Muscle of leg (tissue), 11 donors: ENCODE results near the gene OSBPL10. TPM values are rescaled to one million over a fixed set of nuclear protein-coding genes. Genes with fewer than 3 reads are reported as not detected.

Source experiments
- DNase-seq: peaks from one replicate; pipeline ENCODE4 v3.0.0; 2013
- H3K27ac ChIP-seq: one replicate; pipeline ENCODE4 v1.5.1; 2013; ENCODE audit warnings: mild to moderate bottlenecking, low read length, control low read depth
- H3K27me3 ChIP-seq: one replicate; pipeline ENCODE4 v1.6.1; 2013; ENCODE audit warnings: low read length; ENCODE audit not compliant: control insufficient read depth, insufficient read depth
- H3K36me3 ChIP-seq: one replicate; pipeline ENCODE4 v1.6.1; 2013; ENCODE audit warnings: low read length; ENCODE audit not compliant: control insufficient read depth, insufficient read depth
- H3K4me1 ChIP-seq: one replicate; pipeline ENCODE4 v1.6.1; 2013; ENCODE audit warnings: low read length; ENCODE audit not compliant: control insufficient read depth, insufficient read depth
- H3K4me3 ChIP-seq: one replicate; pipeline ENCODE4 v1.5.1; 2013; ENCODE audit warnings: low read length, control low read depth
- H3K9me3 ChIP-seq: replicated peaks from 2 replicates; pipeline ENCODE4 v1.6.1; 2013; ENCODE audit warnings: low read depth, low read length; ENCODE audit not compliant: control insufficient read depth
- WGBS: methylation state at CpG from one replicate; pipeline ENCODE4 v1.1.5; 2013; ENCODE audit warnings: missing lambda C conversion rate; ENCODE audit not compliant: insufficient coverage; 5-methylcytosine and 5-hydroxymethylcytosine counted together
- polyA plus RNA-seq, 8 donors: library from polyadenylated mRNA; unstranded; fragments of 120-200 nt; gene quantifications; one replicate each; pipeline versions ENCODE4 v1.2.1 to v1.2.3, GENCODE V29; 2013; ENCODE audit warnings: inconsistent platforms in 1 of 8, low replicate concordance in 1 of 8; ENCODE audit not compliant: insufficient read length in 8 of 8, insufficient read depth in 1 of 8
- total RNA-seq: library from RNA; stranded (reverse); fragments of 120-200 nt; gene quantifications from one replicate; pipeline ENCODE4 v1.2.4, GENCODE V29; 2013

OSBPL10 gene
- total and polyA plus RNA-seq, 9 donors, result 7.6 to 19.3 (median 13.7) TPM

- H3K9me3 ChIP-seq, result no peaks in the 10 kb centered on the region
- DNase-seq, result no peak
- peaks cover 18% of the 10 kb centered on the region for H3K4me1 ChIP-seq
- no peak overlapping the region for H3K27ac ChIP-seq
- H3K36me3 ChIP-seq, result no peaks in the 10 kb centered on the region
- 89% methylated on average over 1 of the region's 2 CpGs for WGBS
- H3K27me3 ChIP-seq, result no peaks in the 10 kb centered on the region
- H3K4me3 ChIP-seq, result no peak overlapping the region
These were observed 18.3 kb downstream of the OSBPL10 start for GRCh38 chr3:31962801-31963205.

- no peaks in the 10 kb centered on the region for H3K27me3 ChIP-seq
- H3K4me1 ChIP-seq, result peaks cover 18% of the 10 kb centered on the region
- no peak for DNase-seq
- peak overlapping the region; percentile 79 for H3K27ac ChIP-seq
- no peak overlapping the region for H3K4me3 ChIP-seq
- no CpG with 5 or more reads among the region's 4 CpGs for WGBS
- H3K36me3 ChIP-seq, result no peaks in the 10 kb centered on the region
- peaks cover 3% of the 10 kb centered on the region for H3K9me3 ChIP-seq
These were observed 20.1 kb downstream of the OSBPL10 start for GRCh38 chr3:31960793-31961431.

- DNase-seq, result peak; percentile 76
- H3K27me3 ChIP-seq, result no peaks in the 10 kb centered on the region
- no peaks in the 10 kb centered on the region for H3K36me3 ChIP-seq
- peaks cover 18% of the 10 kb centered on the region for H3K4me1 ChIP-seq
- peaks cover 10% of the 10 kb centered on the region for H3K9me3 ChIP-seq
- 27% methylated on average over 4 of the region's 7 CpGs for WGBS
- H3K4me3 ChIP-seq, result peak overlapping the region; percentile 16
- peak overlapping the region; percentile 79 for H3K27ac ChIP-seq
These were observed 20.9 kb downstream of the OSBPL10 start for GRCh38 chr3:31959951-31960792.

GRCh38 chr3:31959251-31959650, 21.8 kb downstream of the OSBPL10 start:
- 80% methylated on average over 1 of the region's 2 CpGs for WGBS
- DNase-seq, result no peak
- Histone ChIP-seq H3K27ac (peak overlapping the region; percentile 79), H3K9me3 (peaks cover 10% of the 10 kb centered on the region), H3K27me3 (no peaks in the 10 kb centered on the region), H3K4me1 (peaks cover 18% of the 10 kb centered on the region), H3K36me3 (no peaks in the 10 kb centered on the region), H3K4me3 (no peak overlapping the region)

- no peak overlapping the region for H3K4me3 ChIP-seq
- peaks cover 10% of the 10 kb centered on the region for H3K9me3 ChIP-seq
- no peaks in the 10 kb centered on the region for H3K27me3 ChIP-seq
- peak; percentile 84 for DNase-seq
- 56% methylated on average over 2 of the region's 3 CpGs for WGBS
- H3K27ac ChIP-seq, result peak overlapping the region; percentile 79
- H3K4me1 ChIP-seq, result peaks cover 18% of the 10 kb centered on the region
- H3K36me3 ChIP-seq, result no peaks in the 10 kb centered on the region
These were observed 22.3 kb downstream of the OSBPL10 start for GRCh38 chr3:31958701-31959152.

- no peak overlapping the region for H3K27ac ChIP-seq
- DNase-seq, result no peak
- peaks cover 10% of the 10 kb centered on the region for H3K9me3 ChIP-seq
- no peaks in the 10 kb centered on the region for H3K27me3 ChIP-seq
- peaks cover 18% of the 10 kb centered on the region for H3K4me1 ChIP-seq
- H3K36me3 ChIP-seq, result no peaks in the 10 kb centered on the region
- WGBS, result 75% methylated on average over 2 of the region's 3 CpGs
- H3K4me3 ChIP-seq, result no peak overlapping the region
These were observed 24.0 kb downstream of the OSBPL10 start for GRCh38 chr3:31957106-31957505.

- Histone ChIP-seq H3K4me1 (peaks cover 13% of the 10 kb centered on the region), H3K4me3 (no peak overlapping the region), H3K9me3 (peaks cover 10% of the 10 kb centered on the region), H3K27ac (no peak overlapping the region), H3K27me3 (no peaks in the 10 kb centered on the region), H3K36me3 (no peaks in the 10 kb centered on the region)
- no peak for DNase-seq
These were observed 25.5 kb downstream of the OSBPL10 start for GRCh38 chr3:31955581-31955980.

GRCh38 chr3:31953636-31954035, 27.4 kb downstream of the OSBPL10 start:
- Histone ChIP-seq H3K36me3 (no peaks in the 10 kb centered on the region), H3K27me3 (no peaks in the 10 kb centered on the region), H3K4me3 (no peak overlapping the region), H3K9me3 (peaks cover 19% of the 10 kb centered on the region), H3K4me1 (peaks cover 4% of the 10 kb centered on the region), H3K27ac (no peak overlapping the region)
- no peak for DNase-seq
- 100% methylated on average over 1 of the region's 2 CpGs for WGBS

- H3K27me3 ChIP-seq, result no peaks in the 10 kb centered on the region
- 64% methylated on average over 2 of the region's 7 CpGs for WGBS
- H3K9me3 ChIP-seq, result peaks cover 19% of the 10 kb centered on the region
- no peak overlapping the region for H3K4me3 ChIP-seq
- peaks cover 2% of the 10 kb centered on the region for H3K4me1 ChIP-seq
- DNase-seq, result no peak
- no peak overlapping the region for H3K27ac ChIP-seq
- H3K36me3 ChIP-seq, result no peaks in the 10 kb centered on the region
These were observed 28.0 kb downstream of the OSBPL10 start for GRCh38 chr3:31953091-31953490.

GRCh38 chr3:31952205-31952604, 28.9 kb downstream of the OSBPL10 start:
- peaks cover 19% of the 10 kb centered on the region for H3K9me3 ChIP-seq
- no peaks in the 10 kb centered on the region for H3K27me3 ChIP-seq
- peaks cover 8% of the 10 kb centered on the region for H3K4me1 ChIP-seq
- whole genome bisulfite sequencing, result 60% methylated on average over 1 of the region's 4 CpGs
- H3K27ac ChIP-seq, result no peak overlapping the region
- H3K4me3 ChIP-seq, result no peak overlapping the region
- no peak for DNase-seq
- no peaks in the 10 kb centered on the region for H3K36me3 ChIP-seq
